SJCRH30 (cell line): ENCODE results near the gene TOP1. TPM values are rescaled to one million over a fixed set of nuclear protein-coding genes. Genes with fewer than 3 reads are reported as not detected.
A peak's percentile ranks its signal among the peaks of the same experiment; 100 is the strongest.
"Not testable (repeated sequence)": the region's sequence is repeated elsewhere in the genome, so short reads cannot be mapped to it uniquely, and the experiment has no call there.

ENCODE experiments used
- DNase-seq, 2 experiments: peaks; one replicate each; pipeline ENCODE4 v3.0.0-alpha.2; 2015 to 2020
- H3K27ac ChIP-seq: fragments of 250-450 bp; sonication (Bioruptor Pico); 2 replicates; pipeline ENCODE4 v1.5.1; 2020; ENCODE audit warnings: mild to moderate bottlenecking, moderate library complexity
- H3K27me3 ChIP-seq: fragments of 250-450 bp; sonication (Bioruptor Pico); 2 replicates; pipeline ENCODE4 v1.5.1; 2020; ENCODE audit warnings: mild to moderate bottlenecking, moderate library complexity
- H3K36me3 ChIP-seq: fragments of 250-450 bp; sonication (Bioruptor Pico); 2 replicates; pipeline ENCODE4 v1.5.1; 2020; ENCODE audit warnings: mild to moderate bottlenecking, moderate library complexity
- H3K4me1 ChIP-seq: fragments of 250-450 bp; sonication (Bioruptor Pico); 2 replicates; pipeline ENCODE4 v1.5.1; 2020; ENCODE audit warnings: mild to moderate bottlenecking, moderate library complexity
- H3K4me3 ChIP-seq: fragments of 250-450 bp; sonication (Bioruptor Pico); 2 replicates; pipeline ENCODE4 v1.5.1; 2020; ENCODE audit warnings: mild to moderate bottlenecking, moderate library complexity
- H3K9me3 ChIP-seq: fragments of 250-450 bp; sonication (Bioruptor Pico); replicated peaks from 2 replicates; pipeline ENCODE4 v1.5.1; 2020; ENCODE audit warnings: mild to moderate bottlenecking, moderate library complexity
- total RNA-seq: library from RNA; depleted of rRNA; stranded (reverse); fragments of >200 nt; shearing (Covaris generic); gene quantifications from 2 replicates; pipeline ENCODE4 v1.2.3, GENCODE V29; 2014

The TOP1 gene
- total RNA-seq, 1 experiment from 2014 or later: 71.9 TPM

- Histone ChIP-seq H3K36me3 (peaks cover 81% of the 10 kb centered on the region), H3K27ac (no peak overlapping the region), H3K9me3 (peaks cover 9% of the 10 kb centered on the region; the same call in 1 of the 2 replicates), H3K4me1 (peaks cover 28% of the 10 kb centered on the region), H3K4me3 (no peak overlapping the region), H3K27me3 (no peaks in the 10 kb centered on the region)
- no peak for DNase-seq
Observed at GRCh38 chr20:41125530-41126457, 97.2 kb downstream of the TOP1 start.

DNA sequence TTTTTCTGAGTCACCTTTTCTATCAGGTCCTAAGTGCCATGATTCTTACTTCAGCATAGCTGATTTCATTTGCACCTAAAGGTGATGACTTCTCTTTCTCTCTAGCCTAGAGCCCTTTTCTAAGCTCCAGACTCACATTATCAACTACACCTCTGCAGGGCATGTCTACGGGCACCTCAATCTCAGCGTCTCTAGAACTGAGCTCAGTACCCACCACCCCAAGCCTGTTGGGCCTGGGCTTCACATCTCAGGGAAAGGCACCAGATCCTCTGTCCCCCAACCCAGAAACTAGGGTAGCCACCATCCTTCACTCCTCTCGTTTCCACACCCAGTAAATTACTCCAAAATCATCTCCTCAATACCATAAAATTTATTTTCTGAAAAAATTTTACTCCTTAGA is 98.1 kb downstream of the TOP1 start:
- Histone ChIP-seq H3K4me3 (no peak overlapping the region), H3K27ac (no peak overlapping the region), H3K9me3 (peaks cover 9% of the 10 kb centered on the region; the same call in 1 of the 2 replicates), H3K4me1 (peaks cover 25% of the 10 kb centered on the region), H3K36me3 (peaks cover 72% of the 10 kb centered on the region), H3K27me3 (no peaks in the 10 kb centered on the region)
- no peak for DNase-seq

- H3K36me3 ChIP-seq: peaks cover 56% of the 10 kb centered on the region
- H3K27me3 ChIP-seq, DNase-seq, H3K9me3 ChIP-seq, H3K4me3 ChIP-seq, H3K27ac ChIP-seq: not testable (repeated sequence)
- H3K4me1 ChIP-seq: peaks cover 10% of the 10 kb centered on the region
Observed at GRCh38 chr20:41128317-41128716, 99.7 kb downstream of the TOP1 start.

DNA sequence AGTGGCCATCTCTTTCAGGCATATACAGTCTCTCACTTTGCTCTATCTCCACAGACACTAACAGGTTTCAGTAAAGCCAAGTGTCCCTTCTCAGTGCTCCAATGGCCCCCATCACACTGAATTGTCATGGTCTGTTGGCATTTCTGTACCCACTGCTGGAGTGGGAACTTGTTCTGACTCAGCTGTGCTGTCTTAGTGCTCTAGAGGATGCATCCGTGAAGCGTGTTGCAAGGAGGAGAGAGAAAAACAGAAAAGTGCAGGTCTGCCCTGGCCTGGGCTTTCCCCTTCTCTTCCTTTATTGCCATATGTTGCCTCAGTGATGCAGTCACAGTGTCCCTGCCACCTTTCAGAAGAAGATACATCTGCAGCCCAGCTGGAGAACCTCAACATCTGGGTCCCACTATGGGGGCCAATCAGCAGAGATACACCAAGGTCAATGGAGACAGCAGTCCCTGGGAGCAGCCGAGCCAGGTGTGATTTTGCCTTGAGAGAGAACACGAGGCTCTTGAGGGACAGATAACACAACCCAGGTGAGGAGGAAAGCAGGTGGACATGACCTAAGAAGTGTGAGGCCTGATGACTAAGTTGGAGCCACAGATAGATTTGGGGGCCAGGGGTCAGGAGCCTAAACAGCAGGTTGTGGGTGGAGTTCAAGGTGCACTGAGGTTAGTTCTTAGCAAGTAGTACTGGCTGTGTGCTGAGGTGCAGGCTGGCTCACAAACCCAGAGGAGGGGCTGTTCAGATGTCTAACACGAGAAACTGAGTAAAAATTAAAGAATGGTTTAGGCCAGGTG is 103.2 kb downstream of the TOP1 start:
- no peak overlapping the region for H3K4me3 ChIP-seq
- peaks cover 21% of the 10 kb centered on the region for H3K36me3 ChIP-seq
- no peaks in the 10 kb centered on the region for H3K27me3 ChIP-seq
- H3K9me3 ChIP-seq: peaks cover 9% of the 10 kb centered on the region; the same call in 1 of the 2 replicates
- peaks cover 11% of the 10 kb centered on the region for H3K4me1 ChIP-seq
- no peak for DNase-seq
- no peak overlapping the region for H3K27ac ChIP-seq

DNA sequence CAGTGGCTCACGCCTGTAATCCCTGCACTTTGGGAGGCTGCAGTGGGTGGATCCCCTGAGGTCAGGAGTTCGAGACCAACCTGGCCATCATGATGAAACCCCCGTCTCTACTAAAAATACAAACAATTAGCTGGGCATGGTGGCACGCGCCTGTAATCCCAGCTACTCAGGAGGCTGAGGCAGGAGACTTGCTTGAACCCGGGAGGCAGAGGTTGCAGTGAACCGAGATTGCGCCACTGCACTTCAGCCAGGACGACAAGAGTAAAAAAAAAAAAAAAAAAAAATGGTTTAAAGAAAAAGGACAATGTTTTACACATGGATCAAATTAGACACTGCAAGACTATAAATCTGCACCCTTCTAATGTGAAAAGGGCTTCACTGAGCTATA is 103.8 kb downstream of the TOP1 start:
- H3K27ac ChIP-seq, DNase-seq, H3K4me3 ChIP-seq, H3K9me3 ChIP-seq, H3K27me3 ChIP-seq: not testable (repeated sequence)
- peaks cover 11% of the 10 kb centered on the region for H3K4me1 ChIP-seq
- peaks cover 16% of the 10 kb centered on the region for H3K36me3 ChIP-seq

DNA sequence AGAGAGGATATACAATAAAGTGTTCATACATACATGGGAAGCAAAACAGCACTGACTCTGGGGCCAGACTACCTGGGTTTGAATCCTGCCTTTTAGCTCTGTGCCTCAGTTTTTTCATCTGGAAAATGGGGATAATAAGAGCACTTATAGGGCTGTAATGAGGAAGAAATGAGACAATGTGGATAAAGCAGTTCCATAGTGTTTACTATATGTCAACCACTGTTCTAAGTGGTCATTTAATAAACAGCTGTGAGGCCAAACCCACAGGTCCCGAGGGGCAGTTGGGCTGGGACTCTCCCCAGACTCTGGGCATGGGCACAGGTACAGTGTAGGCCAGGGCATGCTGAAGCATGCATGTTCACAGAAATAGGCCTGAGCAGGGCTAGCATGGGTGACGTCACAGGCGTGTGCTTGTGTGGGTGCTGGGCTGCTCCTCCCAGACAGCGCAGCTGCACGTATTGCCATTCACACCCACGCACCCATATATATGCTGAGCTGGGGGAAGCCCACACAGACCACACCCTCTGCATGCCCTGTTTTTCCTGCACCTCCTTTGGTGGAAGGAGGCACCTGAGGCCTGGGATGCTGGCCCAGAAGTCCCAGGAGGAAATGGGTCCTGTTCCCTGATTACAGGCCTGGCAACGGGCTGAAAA is 105.2 kb downstream of the TOP1 start:
- DNase-seq: peak; percentile 66 to 73
- H3K27me3 ChIP-seq: no peaks in the 10 kb centered on the region
- H3K9me3 ChIP-seq: peaks cover 2% of the 10 kb centered on the region; the same call in 1 of the 2 replicates
- no peak overlapping the region for H3K4me3 ChIP-seq
- H3K27ac ChIP-seq: no peak overlapping the region
- H3K4me1 ChIP-seq: peaks cover 11% of the 10 kb centered on the region
- H3K36me3 ChIP-seq: peaks cover 8% of the 10 kb centered on the region; the same call in 1 of the 2 replicates

DNA sequence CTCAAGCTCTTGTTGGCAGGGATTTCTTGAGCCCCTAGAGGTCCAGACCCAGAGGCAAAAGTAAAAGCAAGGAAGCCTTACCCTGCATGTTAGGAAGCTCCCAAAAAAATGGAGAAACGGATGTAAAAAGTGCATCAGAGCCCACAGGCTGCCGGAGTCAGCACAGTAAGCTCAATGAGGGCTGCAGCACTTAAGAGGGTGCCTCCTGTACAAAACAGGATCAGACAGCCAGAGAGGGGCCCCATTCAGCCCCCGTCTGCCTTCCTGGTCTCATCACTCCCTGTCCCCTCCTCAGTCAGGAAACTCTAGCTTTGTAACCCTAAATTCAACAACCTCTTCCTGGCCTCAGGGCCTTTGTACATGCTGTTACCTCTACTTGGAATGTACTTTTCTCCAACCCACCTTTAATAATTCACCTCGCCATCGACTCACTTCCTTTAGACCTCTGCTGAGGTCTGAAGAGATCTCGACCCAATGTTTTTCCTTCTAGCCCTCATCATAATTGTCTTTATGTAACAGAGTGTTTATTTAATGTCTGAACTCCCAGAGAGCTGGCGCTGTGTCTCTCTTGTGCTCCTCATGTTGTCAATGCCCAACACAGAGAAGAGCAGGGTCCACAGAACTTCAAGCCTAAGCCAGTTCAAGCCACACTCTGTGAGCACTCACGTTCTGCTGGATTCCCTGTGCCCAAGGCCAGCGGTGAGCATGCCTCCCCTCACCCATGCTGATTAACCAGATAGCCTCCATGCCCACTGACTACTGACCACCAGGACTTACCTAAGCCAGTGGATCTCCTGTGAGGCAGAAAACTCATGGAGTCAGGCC is 106.0 kb downstream of the TOP1 start:
- Histone ChIP-seq H3K4me1 (peaks cover 16% of the 10 kb centered on the region), H3K27me3 (no peaks in the 10 kb centered on the region), H3K36me3 (peaks cover 6% of the 10 kb centered on the region; the same call in 1 of the 2 replicates), H3K4me3 (no peak overlapping the region), H3K27ac (no peak overlapping the region), H3K9me3 (no peaks in the 10 kb centered on the region)
- no peak for DNase-seq

- Histone ChIP-seq H3K36me3 (peaks cover 2% of the 10 kb centered on the region; the same call in 1 of the 2 replicates), H3K9me3 (no peaks in the 10 kb centered on the region), H3K4me3 (no peak overlapping the region), H3K4me1 (peaks cover 17% of the 10 kb centered on the region), H3K27me3 (no peaks in the 10 kb centered on the region), H3K27ac (no peak overlapping the region)
- peak; percentile 66 to 83 for DNase-seq
Observed at GRCh38 chr20:41135187-41135887, 106.7 kb downstream of the TOP1 start.

- H3K9me3 ChIP-seq: no peaks in the 10 kb centered on the region
- H3K36me3 ChIP-seq: no peaks in the 10 kb centered on the region; the same call in 1 of the 2 replicates
- H3K4me1 ChIP-seq: peaks cover 24% of the 10 kb centered on the region
- no peak for DNase-seq
- H3K27ac ChIP-seq: peak overlapping the region; percentile 81
- H3K27me3 ChIP-seq: no peaks in the 10 kb centered on the region
- peak overlapping the region; percentile 94 for H3K4me3 ChIP-seq
Observed at GRCh38 chr20:41135888-41136679, 107.5 kb downstream of the TOP1 start.

- Histone ChIP-seq H3K4me3 (peak within 1 kb of the TSS; percentile 94), H3K27me3 (no peaks in the 10 kb centered on the region), H3K4me1 (peaks cover 30% of the 10 kb centered on the region), H3K36me3 (no peaks in the 10 kb centered on the region; the same call in 1 of the 2 replicates), H3K27ac (peak within 1 kb of the TSS; percentile 81), H3K9me3 (no peaks in the 10 kb centered on the region)
- peak; percentile 91 to 93 for DNase-seq
Observed at GRCh38 chr20:41136680-41137613, 108.3 kb downstream of the TOP1 start, which contains the start of gene PLCG1. TSS of gene PLCG1 (plus strand) at chr20:41137543. CDS start at chr20:41137642, 99 bp downstream.

DNA sequence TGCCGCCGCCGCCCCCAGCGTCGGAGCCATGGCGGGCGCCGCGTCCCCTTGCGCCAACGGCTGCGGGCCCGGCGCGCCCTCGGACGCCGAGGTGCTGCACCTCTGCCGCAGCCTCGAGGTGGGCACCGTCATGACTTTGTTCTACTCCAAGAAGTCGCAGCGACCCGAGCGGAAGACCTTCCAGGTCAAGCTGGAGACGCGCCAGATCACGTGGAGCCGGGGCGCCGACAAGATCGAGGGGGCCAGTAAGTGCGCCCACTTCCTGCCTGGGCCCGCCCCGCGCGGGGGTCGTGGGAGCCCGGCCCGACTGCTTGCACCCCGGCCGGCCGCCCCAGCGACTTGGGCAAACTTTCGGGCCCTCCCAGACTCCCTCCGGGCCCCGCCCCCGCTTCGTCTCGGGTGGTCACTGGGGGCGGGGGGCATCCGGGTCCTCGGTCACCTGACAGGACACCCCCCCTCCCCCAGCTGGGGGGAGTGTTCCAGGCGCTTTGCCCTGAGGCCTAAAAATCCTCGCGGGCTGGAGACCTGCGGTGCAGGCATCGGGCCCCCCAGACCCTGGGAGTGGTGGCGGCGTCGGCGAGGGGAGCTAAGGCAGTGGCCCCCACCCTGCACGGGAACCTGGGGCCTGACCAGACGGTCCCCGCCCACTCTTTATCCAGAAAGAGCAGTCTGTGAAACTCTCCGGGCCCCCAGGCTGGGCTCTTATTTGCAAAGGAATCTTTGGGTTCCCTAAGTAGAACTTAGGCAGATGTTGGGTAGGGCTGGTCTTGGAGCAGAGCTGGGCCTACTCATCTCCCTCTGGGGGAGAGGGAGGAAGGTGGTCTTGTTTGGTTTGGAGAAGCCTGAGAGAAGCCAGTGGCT is 109.2 kb downstream of the TOP1 start:
- H3K9me3 ChIP-seq: no peaks in the 10 kb centered on the region
- H3K4me3 ChIP-seq: peak overlapping the region; percentile 94
- peak; percentile 95 to 96 for DNase-seq
- peaks cover 38% of the 10 kb centered on the region for H3K4me1 ChIP-seq
- peak overlapping the region; percentile 81 for H3K27ac ChIP-seq
- no peaks in the 10 kb centered on the region for H3K27me3 ChIP-seq
- no peaks in the 10 kb centered on the region; the same call in 1 of the 2 replicates for H3K36me3 ChIP-seq
